Upper lobe of right lung (tissue), 1 donor: Measurements from ENCODE around the gene GNL3L. TPM values are rescaled to one million over a fixed set of nuclear protein-coding genes. Genes with fewer than 3 reads are reported as not detected.
"Not testable (repeated sequence)": the region's sequence is repeated elsewhere in the genome, so short reads cannot be mapped to it uniquely, and the experiment has no call there.

Source experiments
- ATAC-seq: fragments of 200-7000 bp; cut with Tn5 transposase; one replicate; pipeline ENCODE4 v1.9.1; 2020; ENCODE audit warnings: mild to moderate bottlenecking, moderate library complexity
- DNase-seq: peaks from one replicate; pipeline ENCODE4 v3.0.0-alpha.2; 2020
- H3K27ac ChIP-seq: fragments of 200-600 bp; one replicate; pipeline ENCODE4 v1.8.0; 2022
- H3K27me3 ChIP-seq: fragments of 200-600 bp; one replicate; pipeline ENCODE4 v1.8.0; 2022; ENCODE audit warnings: mild to moderate bottlenecking
- H3K36me3 ChIP-seq: fragments of 200-600 bp; one replicate; pipeline ENCODE4 v1.8.0; 2022
- H3K4me1 ChIP-seq: fragments of 200-600 bp; one replicate; pipeline ENCODE4 v1.8.0; 2022
- H3K4me3 ChIP-seq: fragments of 200-600 bp; one replicate; pipeline ENCODE4 v1.8.0; 2022; ENCODE audit warnings: mild to moderate bottlenecking
- H3K9me3 ChIP-seq: fragments of 200-600 bp; one replicate; pipeline ENCODE4 v1.8.0; 2022
- intact Hi-C: fragments of 100-400 bp; cut with DNase I; formaldehyde crosslinking; loops from one replicate; pipeline ENCODE4 v1.11.0; 2022
- long read RNA-seq: library from polyadenylated mRNA; unstranded; transcript quantifications from one replicate; pipeline ENCODE4 v2.0.0, GENCODE V29; 2021
- total RNA-seq: library from RNA; stranded (reverse); fragmentation: NEBNext Ultra II Directional; extraction: Animal tissue kit (Norgen Biotek cat#: 25700); gene quantifications from one replicate; pipeline ENCODE4 v1.2.1, GENCODE V29; 2021
- TF ChIP-seq, protein P1 (sequence below): fragments of 200-600 bp; IDR thresholded peaks from one replicate; pipeline ENCODE4 v1.8.0; 2022; ENCODE audit warnings: antibody characterized with exemption
- donor health status: DM: no; HTN: yes; CAD: no; lungs with severe emphysema.

GNL3L gene, protein sequence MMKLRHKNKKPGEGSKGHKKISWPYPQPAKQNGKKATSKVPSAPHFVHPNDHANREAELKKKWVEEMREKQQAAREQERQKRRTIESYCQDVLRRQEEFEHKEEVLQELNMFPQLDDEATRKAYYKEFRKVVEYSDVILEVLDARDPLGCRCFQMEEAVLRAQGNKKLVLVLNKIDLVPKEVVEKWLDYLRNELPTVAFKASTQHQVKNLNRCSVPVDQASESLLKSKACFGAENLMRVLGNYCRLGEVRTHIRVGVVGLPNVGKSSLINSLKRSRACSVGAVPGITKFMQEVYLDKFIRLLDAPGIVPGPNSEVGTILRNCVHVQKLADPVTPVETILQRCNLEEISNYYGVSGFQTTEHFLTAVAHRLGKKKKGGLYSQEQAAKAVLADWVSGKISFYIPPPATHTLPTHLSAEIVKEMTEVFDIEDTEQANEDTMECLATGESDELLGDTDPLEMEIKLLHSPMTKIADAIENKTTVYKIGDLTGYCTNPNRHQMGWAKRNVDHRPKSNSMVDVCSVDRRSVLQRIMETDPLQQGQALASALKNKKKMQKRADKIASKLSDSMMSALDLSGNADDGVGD
- total RNA-seq, result 29.0 TPM
- long read RNA-seq, transcript GNL3L-201 (16 exons, 2,357 nt), result major isoform, 5 of 14 reads
- long read RNA-seq, partial matches to known transcripts, result 1 of 14 reads
- long read RNA-seq, other reads (novel, unspliced or antisense), result 5 of 14 reads

DNA sequence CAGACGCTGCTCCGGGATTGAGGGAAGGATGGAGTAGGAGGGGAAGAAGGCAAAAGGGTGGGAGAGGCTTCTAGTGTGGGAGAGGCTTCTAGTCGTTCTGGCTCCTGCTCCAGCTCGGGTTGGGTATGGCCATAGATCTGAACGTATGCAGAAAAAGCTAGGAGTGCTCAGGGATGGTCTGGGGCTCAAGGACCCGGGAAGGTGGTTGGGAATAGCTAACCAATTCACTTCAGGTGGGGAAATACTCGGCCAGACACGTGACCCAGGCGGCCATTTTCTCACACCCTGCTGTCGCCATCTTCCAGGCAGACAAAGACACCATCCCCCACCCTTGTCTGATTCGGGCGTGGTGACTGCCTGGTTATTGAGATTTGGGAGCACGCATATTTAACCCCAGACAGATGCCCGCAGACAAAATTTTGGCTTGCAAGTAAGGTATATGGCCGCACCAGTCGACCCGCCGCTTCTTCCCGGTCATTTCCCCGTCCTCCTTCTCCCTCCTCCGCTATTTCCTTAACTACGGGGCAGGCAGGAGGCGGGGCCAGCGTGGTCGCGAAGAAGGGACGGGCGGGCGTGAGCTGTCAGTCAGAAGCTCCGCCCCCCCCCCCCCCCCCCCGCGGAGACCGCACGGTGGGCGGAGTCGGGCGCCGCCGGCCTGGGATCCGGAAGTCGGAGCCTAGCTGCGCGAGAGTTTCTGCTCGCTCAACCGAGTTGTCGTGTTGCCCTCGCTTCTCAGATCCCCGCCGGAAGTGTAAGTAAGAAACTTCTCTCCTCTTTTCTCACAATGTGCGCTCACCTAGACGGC lies at the start of gene GNL3L:
GNL3L (plus strand) TSS at position 668 of the 805 bp plus-strand sequence. CDS start 2,348 bp downstream, outside the sequence.
- DNase-seq, result peak; percentile 95
- intact Hi-C loops, result no loop called here
- H3K4me3 ChIP-seq, result peak within 1 kb of the TSS; percentile 70
- no peaks in the 10 kb centered on the region for H3K27me3 ChIP-seq
- H3K36me3 ChIP-seq, result no peaks in the 10 kb centered on the region
- no peaks in the 10 kb centered on the region for H3K4me1 ChIP-seq
- no peaks in the 10 kb centered on the region for H3K9me3 ChIP-seq
- TF ChIP-seq, protein P1, sequence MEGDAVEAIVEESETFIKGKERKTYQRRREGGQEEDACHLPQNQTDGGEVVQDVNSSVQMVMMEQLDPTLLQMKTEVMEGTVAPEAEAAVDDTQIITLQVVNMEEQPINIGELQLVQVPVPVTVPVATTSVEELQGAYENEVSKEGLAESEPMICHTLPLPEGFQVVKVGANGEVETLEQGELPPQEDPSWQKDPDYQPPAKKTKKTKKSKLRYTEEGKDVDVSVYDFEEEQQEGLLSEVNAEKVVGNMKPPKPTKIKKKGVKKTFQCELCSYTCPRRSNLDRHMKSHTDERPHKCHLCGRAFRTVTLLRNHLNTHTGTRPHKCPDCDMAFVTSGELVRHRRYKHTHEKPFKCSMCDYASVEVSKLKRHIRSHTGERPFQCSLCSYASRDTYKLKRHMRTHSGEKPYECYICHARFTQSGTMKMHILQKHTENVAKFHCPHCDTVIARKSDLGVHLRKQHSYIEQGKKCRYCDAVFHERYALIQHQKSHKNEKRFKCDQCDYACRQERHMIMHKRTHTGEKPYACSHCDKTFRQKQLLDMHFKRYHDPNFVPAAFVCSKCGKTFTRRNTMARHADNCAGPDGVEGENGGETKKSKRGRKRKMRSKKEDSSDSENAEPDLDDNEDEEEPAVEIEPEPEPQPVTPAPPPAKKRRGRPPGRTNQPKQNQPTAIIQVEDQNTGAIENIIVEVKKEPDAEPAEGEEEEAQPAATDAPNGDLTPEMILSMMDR, result no peak
- peak within 1 kb of the TSS; percentile 87 for H3K27ac ChIP-seq
- ATAC-seq, result peak; percentile 98

DNA sequence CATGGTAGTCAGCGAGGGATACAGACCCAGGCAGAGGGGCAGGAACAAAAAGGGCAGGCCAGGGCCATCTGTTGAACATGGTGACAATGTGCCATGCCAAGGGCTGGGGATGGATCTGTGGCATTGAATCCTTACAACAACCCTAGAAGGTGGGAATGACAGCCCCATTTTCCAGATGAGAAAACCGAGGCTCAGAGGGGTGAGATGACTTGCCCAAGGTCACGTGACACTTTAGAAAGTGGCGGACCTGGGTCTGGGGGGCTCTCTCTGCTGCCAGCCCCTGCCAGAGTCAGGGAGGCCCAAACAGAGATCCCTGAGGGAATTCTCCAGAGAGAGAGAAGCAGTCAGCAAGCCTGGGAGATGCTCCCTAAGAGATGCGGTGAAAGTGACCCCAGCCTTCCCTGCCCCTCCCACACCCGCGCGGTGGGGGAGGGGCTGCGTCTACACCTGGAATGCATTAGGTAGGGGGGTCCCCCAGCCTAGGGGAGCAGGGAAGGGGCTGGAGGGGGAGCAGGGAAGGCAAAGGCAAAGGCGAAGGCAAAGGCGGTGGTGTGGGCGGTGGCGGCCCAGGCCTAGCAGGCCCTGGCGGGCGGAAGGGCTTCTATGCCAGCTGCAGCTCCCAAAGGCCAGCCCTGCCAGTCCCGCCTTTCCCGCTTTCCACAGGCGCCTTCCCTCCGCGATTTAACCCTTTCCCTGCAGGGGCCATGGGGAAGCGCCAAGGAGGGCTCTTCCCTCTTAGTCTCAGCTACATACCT lies 47.0 kb upstream of the GNL3L start:
- Histone ChIP-seq H3K9me3 (no peaks in the 10 kb centered on the region), H3K36me3 (no peaks in the 10 kb centered on the region), H3K27ac (peak overlapping the region; percentile 55), H3K27me3 (no peaks in the 10 kb centered on the region), H3K4me1 (no peaks in the 10 kb centered on the region), H3K4me3 (no peak overlapping the region)
- ATAC-seq (peak; percentile 27), DNase-seq (no peak)
- TF ChIP-seq, protein P1, result no peak
- intact Hi-C loops, result no loop called here

DNA sequence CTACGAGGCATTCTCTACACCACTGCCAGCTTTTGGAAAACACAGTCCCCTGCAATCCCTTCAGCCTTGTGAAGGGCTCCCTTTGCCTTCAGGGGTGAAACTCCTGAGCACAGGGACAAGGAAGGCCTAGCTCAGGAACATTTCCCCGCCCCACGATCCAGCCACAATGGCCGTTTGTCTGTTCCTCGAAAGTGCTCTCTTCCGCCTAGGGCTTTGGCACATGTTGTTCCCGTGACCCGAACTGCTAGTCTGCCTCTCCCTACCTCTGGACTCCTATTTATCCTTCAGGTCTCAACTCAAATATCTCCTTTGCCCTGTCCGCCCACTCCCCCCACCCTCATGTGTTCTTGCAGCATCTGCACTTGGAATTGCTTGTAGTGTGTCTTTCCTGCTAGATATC lies 46.1 kb upstream of the GNL3L start:
- no peaks in the 10 kb centered on the region for H3K9me3 ChIP-seq
- H3K4me3 ChIP-seq, result no peak overlapping the region
- peak overlapping the region; percentile 55 for H3K27ac ChIP-seq
- no peaks in the 10 kb centered on the region for H3K27me3 ChIP-seq
- no peak for ATAC-seq
- no peaks in the 10 kb centered on the region for H3K4me1 ChIP-seq
- TF ChIP-seq, protein P1, result no peak
- intact Hi-C loops, result no loop called here
- no peaks in the 10 kb centered on the region for H3K36me3 ChIP-seq
- DNase-seq, result no peak

DNA sequence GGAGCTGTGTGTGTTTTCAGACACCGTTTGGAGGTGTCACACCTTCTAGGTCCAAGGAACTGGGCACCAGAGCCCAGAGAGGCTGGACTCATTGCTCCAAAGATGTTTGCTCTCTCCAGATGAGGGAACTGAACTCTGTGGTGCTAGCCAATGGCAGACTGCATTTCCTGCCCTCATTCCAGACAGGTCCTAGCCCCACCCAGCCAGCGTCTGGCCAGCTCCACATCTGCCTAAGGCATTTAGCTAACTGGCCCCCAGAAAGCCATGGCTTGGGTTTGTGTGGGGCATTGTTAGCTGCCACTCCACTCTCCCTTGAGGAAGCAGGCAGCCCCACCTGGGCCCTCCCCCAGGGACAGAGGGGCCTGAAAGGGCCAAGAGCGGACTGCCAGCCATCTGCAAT lies 45.4 kb upstream of the GNL3L start:
- no peaks in the 10 kb centered on the region for H3K36me3 ChIP-seq
- H3K27me3 ChIP-seq, result no peaks in the 10 kb centered on the region
- no peak for ATAC-seq
- no peak overlapping the region for H3K4me3 ChIP-seq
- H3K4me1 ChIP-seq, result no peaks in the 10 kb centered on the region
- no peaks in the 10 kb centered on the region for H3K9me3 ChIP-seq
- intact Hi-C loops, result no loop called here
- TF ChIP-seq, protein P1, result no peak
- no peak overlapping the region for H3K27ac ChIP-seq
- no peak for DNase-seq

DNA sequence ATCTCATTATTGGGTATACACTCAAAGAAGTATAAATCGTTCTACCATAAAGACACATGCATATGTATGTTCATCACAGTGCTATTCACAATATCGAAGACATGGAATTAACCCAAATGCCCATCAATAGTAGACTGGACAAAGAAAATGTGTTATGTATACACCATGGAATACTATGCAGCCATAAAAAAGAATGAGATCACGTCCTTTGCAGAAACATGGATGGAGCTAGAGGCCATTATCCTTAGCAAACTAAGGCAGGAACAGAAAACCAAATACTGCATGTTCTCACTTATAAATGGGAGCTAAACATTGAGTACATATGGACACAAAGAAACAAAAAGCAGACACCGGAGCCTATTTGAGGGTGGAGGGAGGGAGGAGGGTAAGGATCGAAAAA lies 40.2 kb upstream of the GNL3L start:
- intact Hi-C loops, H3K36me3 ChIP-seq, H3K27ac ChIP-seq, H3K4me1 ChIP-seq, ATAC-seq, H3K9me3 ChIP-seq, DNase-seq, H3K27me3 ChIP-seq, H3K4me3 ChIP-seq: not testable (repeated sequence)
